ENCODE measurements around the gene RHCE. TPM values are rescaled to one million over a fixed set of nuclear protein-coding genes. Genes with fewer than 3 reads are reported as not detected.
"Not testable (repeated sequence)": the region's sequence is repeated elsewhere in the genome, so short reads cannot be mapped to it uniquely, and the experiment has no call there.

The RHCE gene
- total RNA-seq, 1 donor from 2014 or later: 0.14 TPM

- H3K4me3 Mint-ChIP-seq: peak overlapping the region; percentile 97
- peak; percentile 83 for DNase-seq
- H3K4me1 Mint-ChIP-seq: peaks cover 26% of the 10 kb centered on the region
- not testable (repeated sequence) for H3K9me3 Mint-ChIP-seq, H3K27me3 Mint-ChIP-seq
- peaks cover 25% of the 10 kb centered on the region for H3K36me3 Mint-ChIP-seq (ENCODE audit: low read depth)
- intact Hi-C loops (cut with micrococcal nuclease): loop anchor here (5.0 kb wide), 1 partner anchor 90 kb away; the partner anchor contains the start of gene RSRP1
- H3K27ac Mint-ChIP-seq: peak overlapping the region; percentile 98
These were observed 83.0 kb downstream of the RHCE start for GRCh38 chr1:25337483-25338187.

DNA sequence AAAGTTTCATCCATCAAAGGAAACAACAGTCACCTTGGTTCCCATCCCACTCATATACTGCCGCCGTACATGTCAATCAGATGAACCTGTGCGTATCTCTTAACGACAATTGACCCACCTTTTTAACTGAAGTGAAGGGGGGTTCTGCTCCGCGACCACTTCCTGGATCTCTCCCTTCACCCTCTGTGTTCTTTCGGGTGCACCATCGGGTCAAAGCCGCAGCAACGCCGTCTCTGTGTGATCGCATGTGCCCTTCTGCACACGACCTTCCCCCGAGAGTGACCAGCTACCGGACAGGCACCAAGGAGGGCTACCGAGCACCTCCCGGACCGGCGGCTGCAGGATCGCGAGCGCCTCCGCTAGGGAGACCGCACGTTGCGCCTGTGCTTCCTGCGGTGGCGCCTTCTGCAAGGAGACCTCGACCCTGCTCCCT is 83.7 kb downstream of the RHCE start:
- intact Hi-C loops (cut with micrococcal nuclease): loop anchor here (5.0 kb wide), 1 partner anchor 90 kb away; the partner anchor contains the start of gene RSRP1
- Mint-ChIP-seq H3K27ac (peak overlapping the region; percentile 88), H3K4me1 (peaks cover 28% of the 10 kb centered on the region), H3K36me3 (ENCODE audit: low read depth) (peaks cover 26% of the 10 kb centered on the region), H3K4me3 (peak overlapping the region; percentile 92)
- not testable (repeated sequence) for H3K27me3 Mint-ChIP-seq, H3K9me3 Mint-ChIP-seq
- peak; percentile 83 for DNase-seq

GRCh38 chr1:25329950-25330349 is 90.7 kb downstream of the RHCE start:
- H3K9me3 Mint-ChIP-seq, H3K27me3 Mint-ChIP-seq: not testable (repeated sequence)
- H3K27ac Mint-ChIP-seq: peak overlapping the region; percentile 82
- peak; percentile 80 for DNase-seq
- intact Hi-C loops (cut with micrococcal nuclease): loop anchor here (5.0 kb wide), 1 partner anchor 137 kb away; no protein-coding TSS in a partner anchor
- peaks cover 23% of the 10 kb centered on the region for H3K36me3 Mint-ChIP-seq (ENCODE audit: low read depth)
- H3K4me1 Mint-ChIP-seq: peaks cover 28% of the 10 kb centered on the region
- H3K4me3 Mint-ChIP-seq: peak overlapping the region; percentile 44

DNA sequence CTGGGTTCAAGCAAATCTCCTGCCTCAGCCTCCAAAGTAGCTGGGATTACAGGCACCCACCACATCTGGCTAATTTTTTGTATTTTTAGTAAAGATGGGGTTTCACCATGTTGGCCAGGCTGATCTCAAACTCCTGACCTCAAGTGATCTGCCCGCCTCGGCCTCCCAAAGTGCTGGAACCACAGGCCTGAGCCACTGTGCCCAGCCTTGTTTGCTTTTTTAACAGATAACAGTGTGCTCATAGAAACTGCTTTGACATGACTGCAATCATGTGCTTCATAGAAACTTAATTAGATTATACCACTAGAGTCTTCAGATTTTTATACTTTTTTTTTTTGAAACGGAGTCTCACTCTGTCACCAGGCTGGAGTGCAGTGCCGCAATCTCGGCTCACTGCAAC is 91.3 kb downstream of the RHCE start:
- H3K27ac Mint-ChIP-seq: peak overlapping the region; percentile 82
- H3K4me1 Mint-ChIP-seq: peaks cover 28% of the 10 kb centered on the region
- H3K4me3 Mint-ChIP-seq: peak overlapping the region; percentile 44
- DNase-seq; H3K9me3 Mint-ChIP-seq; H3K27me3 Mint-ChIP-seq; intact Hi-C loops (cut with micrococcal nuclease): not testable (repeated sequence)
- H3K36me3 Mint-ChIP-seq (ENCODE audit: low read depth): peaks cover 20% of the 10 kb centered on the region

DNA sequence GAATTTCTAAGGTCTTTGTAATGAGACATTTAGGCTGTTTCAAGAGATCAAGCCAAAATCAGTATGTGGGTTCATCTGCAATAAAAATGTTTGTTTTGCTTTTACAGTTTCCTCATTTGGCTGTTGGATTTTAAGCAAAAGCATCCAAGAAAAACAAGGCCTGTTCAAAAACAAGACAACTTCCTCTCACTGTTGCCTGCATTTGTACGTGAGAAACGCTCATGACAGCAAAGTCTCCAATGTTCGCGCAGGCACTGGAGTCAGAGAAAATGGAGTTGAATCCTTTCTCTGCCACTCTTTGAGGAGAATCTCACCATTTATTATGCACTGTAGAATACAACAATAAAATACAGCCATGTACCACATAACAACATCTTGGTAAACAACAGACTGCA is 91.8 kb downstream of the RHCE start:
- H3K27ac Mint-ChIP-seq; intact Hi-C loops (cut with micrococcal nuclease); H3K9me3 Mint-ChIP-seq; H3K4me3 Mint-ChIP-seq; H3K27me3 Mint-ChIP-seq; DNase-seq: not testable (repeated sequence)
- peaks cover 25% of the 10 kb centered on the region for H3K4me1 Mint-ChIP-seq
- peaks cover 16% of the 10 kb centered on the region for H3K36me3 Mint-ChIP-seq (ENCODE audit: low read depth)

DNA sequence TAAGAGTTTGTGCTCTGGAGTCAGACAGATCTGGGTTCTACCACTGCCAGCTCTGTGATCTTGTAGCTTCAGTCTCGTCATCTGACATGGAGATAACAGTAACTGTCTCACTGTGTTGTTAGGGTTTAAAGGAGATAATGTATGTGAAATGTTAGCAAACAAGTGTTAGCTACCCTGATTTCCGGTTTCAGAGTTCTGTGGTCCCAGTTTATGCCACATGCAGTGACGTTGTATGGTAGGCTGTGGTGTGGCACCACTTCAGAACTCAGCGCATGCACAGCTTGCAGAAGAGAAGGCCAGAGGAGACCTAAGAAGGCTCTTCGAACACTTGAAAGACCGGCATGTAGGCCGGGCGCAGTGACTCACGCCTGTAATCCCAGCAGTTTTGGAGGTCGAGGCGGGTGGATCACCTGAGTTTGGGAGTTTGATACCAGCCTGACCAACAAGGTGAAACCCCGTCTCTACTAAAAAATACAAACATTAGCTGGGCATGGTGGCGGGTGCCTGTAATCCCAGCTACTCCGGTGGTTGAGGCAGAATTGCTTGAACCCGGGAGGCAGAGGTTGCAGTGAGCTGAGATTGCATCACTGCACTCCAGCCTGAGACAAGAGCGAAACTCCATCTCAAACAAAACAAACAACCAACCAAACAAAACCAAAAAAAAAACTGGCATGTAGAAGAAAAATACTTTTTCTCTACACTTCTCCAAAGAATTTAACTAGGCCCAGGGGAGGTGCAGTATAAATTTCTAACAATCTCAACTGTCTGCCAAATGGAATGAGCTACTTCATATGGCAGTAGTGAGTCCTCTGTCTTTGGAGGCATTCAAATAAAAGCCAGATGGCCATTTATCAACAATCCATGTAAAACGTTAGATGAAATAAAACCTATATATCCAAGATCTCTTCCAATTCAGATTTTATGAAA is 92.5 kb downstream of the RHCE start:
- H3K9me3 Mint-ChIP-seq; DNase-seq; H3K27me3 Mint-ChIP-seq; intact Hi-C loops (cut with micrococcal nuclease); H3K27ac Mint-ChIP-seq; H3K4me3 Mint-ChIP-seq; H3K36me3 Mint-ChIP-seq (ENCODE audit: low read depth): not testable (repeated sequence)
- H3K4me1 Mint-ChIP-seq: peaks cover 20% of the 10 kb centered on the region

DNA sequence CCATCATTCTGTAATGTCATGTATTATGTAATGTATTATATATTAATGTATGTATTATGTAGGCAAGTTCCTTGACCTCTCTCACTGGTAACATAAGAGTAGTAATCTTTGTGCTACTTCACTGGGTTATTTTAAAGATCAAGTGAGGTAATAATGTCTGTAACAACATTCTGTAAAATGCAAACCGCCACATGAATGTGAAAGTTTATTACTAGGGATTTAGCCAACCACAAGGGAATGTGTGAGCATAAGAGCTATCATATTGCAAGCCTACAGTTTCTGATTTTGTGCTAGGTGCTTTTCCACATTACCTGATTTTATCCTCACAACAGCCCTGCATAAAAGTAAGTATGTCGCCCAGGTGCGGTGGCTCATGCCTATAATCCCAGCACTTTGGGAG is 96.2 kb downstream of the RHCE start:
- intact Hi-C loops (cut with micrococcal nuclease); H3K27ac Mint-ChIP-seq; H3K36me3 Mint-ChIP-seq (ENCODE audit: low read depth); H3K4me3 Mint-ChIP-seq; H3K27me3 Mint-ChIP-seq; H3K9me3 Mint-ChIP-seq; H3K4me1 Mint-ChIP-seq; DNase-seq: not testable (repeated sequence)

DNA sequence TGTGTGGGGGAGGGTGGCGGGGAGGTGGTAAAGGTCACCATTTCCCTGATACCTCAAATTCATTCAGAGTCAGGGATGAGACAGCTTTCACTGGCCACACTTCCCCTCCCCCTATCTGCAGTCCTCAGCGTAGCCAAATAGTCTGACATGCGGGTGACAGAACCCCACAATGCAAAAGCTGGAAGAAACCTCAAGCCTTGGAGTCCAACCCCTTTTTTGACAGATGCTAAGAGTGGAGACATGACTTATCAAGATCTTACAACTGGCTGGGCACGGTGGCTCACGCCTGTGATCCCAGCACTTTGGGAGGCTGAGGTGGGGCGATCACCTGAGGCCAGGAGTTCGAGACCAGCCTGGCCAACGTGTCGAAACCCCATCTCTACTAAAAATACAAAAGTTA is 98.5 kb downstream of the RHCE start:
- not testable (repeated sequence) for H3K27ac Mint-ChIP-seq

GRCh38 chr1:25320314-25320938 is 100.2 kb downstream of the RHCE start:
- H3K9me3 Mint-ChIP-seq; H3K27ac Mint-ChIP-seq; H3K27me3 Mint-ChIP-seq; H3K4me3 Mint-ChIP-seq; H3K4me1 Mint-ChIP-seq; intact Hi-C loops (cut with micrococcal nuclease); DNase-seq: not testable (repeated sequence)
- peaks cover 14% of the 10 kb centered on the region for H3K36me3 Mint-ChIP-seq (ENCODE audit: low read depth)

More for the DNA sequence above, 98.5 kb downstream of the RHCE start:
- H3K27me3 Mint-ChIP-seq; H3K4me1 Mint-ChIP-seq; DNase-seq; H3K36me3 Mint-ChIP-seq (ENCODE audit: low read depth); H3K9me3 Mint-ChIP-seq; intact Hi-C loops (cut with micrococcal nuclease); H3K4me3 Mint-ChIP-seq: not testable (repeated sequence)

DNA sequence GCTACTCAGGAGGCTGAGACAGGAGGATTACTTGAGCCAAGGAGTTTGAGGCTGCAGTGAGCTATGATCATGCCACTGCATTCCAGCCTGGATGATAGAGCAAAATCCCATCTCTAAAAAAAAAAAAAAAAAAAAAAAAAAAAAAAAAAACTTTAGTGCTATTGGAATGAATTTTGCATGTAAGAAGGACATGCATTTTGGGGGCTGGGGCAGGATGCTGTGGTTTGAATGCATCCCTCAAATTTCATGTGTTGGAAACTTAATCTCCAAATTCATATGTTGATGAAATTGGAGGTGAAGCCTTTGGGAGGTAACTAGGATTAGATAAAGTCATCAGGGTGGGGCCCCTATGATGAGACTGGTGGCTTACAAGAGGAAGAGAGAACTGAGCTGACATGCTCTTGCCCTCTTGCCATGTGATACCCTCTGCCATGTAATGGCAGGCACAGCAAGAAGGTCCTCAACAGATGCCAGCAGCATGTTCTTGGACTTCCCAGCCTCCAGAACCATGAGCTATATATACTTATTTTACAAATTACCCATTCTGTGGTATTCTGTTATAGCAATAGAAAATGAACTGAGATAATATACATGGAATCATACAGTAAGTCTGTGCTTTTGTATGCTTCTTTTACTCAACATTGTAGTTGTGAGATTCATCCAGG is 107.7 kb downstream of the RHCE start:
- H3K4me1 Mint-ChIP-seq; H3K4me3 Mint-ChIP-seq; H3K27me3 Mint-ChIP-seq; H3K9me3 Mint-ChIP-seq; H3K27ac Mint-ChIP-seq; DNase-seq; intact Hi-C loops (cut with micrococcal nuclease): not testable (repeated sequence)
- H3K36me3 Mint-ChIP-seq (ENCODE audit: low read depth): peaks cover 33% of the 10 kb centered on the region

Other genes starting within 250 kb of the RHCE start
- gene SYF2, start 188.3 kb downstream of the RHCE start, total RNA-seq: 36.9 and 40.7 TPM in 2 replicates
- gene RSRP1, start 173.4 kb downstream of the RHCE start, total RNA-seq: 117 and 118 TPM in 2 replicates
- not detected in 2 replicates for gene RHD, start 148.3 kb downstream of the RHCE start, total RNA-seq
- 94.1 and 102 TPM in 2 replicates for gene TMEM50A, start 82.5 kb downstream of the RHCE start, total RNA-seq
- gene MACO1, start 10.1 kb upstream of the RHCE start, total RNA-seq: 14.3 and 15.3 TPM in 2 replicates
- gene LDLRAP1, start 122.8 kb upstream of the RHCE start, total RNA-seq: 6.1 TPM in 2 replicates
- 2.2 and 2.9 TPM in 2 replicates for gene MAN1C1, start 196.0 kb upstream of the RHCE start, total RNA-seq

Measured in activated CD4-positive, alpha-beta T cell treated with anti-CD3 and anti-CD28 coated beads, Interleukin-2, amount 10 ng/mL, durations not matched to agents 24 days and 14 days (primary cell).